ENCODE results near the gene SYCE3.

Gene SYCE3

DNA sequence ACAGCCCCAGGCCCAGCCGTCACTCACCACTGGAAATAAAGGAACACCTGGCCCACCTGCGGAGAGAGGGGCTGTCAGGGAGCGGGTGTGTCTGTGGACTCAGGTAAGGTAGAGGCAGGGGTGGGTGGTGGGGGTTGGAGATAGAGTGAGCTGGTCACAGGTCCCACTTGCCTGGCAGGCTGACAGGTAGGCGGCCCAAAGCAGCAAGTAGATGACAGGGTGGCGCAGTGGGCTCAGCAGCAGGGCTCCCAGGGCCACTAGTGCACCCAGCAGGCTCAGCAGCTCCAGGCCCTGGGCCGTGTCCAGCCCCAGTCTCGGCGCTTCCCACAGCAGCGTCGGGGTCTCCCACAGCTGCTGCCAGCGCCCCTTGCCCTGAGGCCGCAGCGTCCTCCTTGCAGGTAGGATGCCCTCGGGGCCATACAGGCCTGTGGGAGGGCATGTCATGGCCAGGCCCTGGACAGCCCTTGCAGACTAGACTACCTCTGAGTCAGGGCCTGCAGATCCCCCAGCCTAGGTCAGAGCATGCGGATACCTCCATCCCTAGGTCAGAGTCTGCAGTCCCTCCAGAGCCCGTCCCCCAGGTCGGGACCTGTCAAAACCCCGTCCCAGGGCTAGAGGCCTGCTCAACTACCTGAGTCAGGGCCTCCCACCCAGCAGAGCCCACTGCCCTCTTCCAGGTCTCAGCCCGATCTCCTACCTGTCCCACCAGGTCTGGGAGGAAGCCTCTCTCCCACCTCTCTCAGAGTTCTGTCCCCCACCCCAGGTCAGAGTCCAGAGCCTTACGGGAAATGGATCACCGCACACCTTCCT is 55.9 kb downstream of the SYCE3 start:
- Histone ChIP-seq H3K9ac (ENCODE audit: low read depth, low read length) (peak overlapping the region; percentile 96), H3K9me3 (replicated peaks; ENCODE audit: low read length) (no peaks in the 10 kb centered on the region), H3K4me2 (ENCODE audit: low read length) (peak overlapping the region; percentile 100), H3K4me3 (ENCODE audit: low read length) (peak overlapping the region; percentile 92), H3K4me1 (ENCODE audit: control insufficient read depth, insufficient read depth, low read length) (peaks cover 17% of the 10 kb centered on the region), H3K36me3 (ENCODE audit: insufficient read depth, low read length) (peaks cover 25% of the 10 kb centered on the region), H3K27me3 (ENCODE audit: control insufficient read depth, insufficient read depth, low read length) (no peaks in the 10 kb centered on the region)

DNA sequence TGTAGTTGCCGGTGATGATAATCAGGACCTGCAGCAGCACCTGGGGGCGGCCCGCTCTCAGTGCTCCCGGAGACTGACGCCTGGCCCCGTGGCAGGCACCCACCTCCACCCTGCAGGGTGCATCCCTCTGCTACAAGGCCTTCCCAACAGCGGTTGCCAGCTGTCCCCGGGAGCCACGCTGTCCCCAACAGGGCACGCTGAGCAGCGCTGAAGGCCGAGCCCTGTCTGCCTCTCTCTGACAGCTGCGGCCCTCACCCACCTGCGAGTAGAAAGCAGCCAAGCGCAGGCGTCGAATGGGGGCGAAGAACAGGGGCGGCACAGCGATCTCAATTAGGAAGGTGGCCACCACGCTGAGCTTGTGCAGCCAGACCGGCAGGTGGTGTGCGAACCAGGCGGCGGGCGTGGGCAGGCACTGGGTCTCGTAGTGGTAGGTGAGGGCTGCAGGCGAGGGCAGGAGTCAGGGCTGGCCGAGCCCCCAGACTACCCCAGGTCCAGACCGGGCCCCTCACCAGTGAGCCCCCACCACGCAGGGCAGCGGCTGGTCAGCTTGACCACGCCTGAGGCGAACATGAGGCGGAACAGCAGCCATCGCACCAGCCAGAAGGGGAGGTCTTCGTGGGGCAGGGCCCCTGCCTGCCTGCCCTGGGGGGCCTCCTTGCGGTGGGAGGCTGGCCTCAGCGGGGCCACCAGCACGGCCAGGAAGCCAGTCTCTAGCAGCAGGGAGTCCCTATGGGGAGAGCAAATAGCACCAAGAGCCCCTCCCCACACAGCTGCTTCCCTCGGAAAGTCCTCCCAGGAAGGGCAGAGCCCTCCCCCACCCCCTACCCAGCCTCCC is 56.7 kb downstream of the SYCE3 start:
- Histone ChIP-seq H3K9me3 (replicated peaks; ENCODE audit: low read length) (no peaks in the 10 kb centered on the region), H3K36me3 (ENCODE audit: insufficient read depth, low read length) (peaks cover 25% of the 10 kb centered on the region), H3K27me3 (ENCODE audit: control insufficient read depth, insufficient read depth, low read length) (no peaks in the 10 kb centered on the region), H3K9ac (ENCODE audit: low read depth, low read length) (peak overlapping the region; percentile 96), H3K4me2 (ENCODE audit: low read length) (peak overlapping the region; percentile 100), H3K4me3 (ENCODE audit: low read length) (peak overlapping the region; percentile 92), H3K4me1 (ENCODE audit: control insufficient read depth, insufficient read depth, low read length) (peaks cover 17% of the 10 kb centered on the region)

DNA sequence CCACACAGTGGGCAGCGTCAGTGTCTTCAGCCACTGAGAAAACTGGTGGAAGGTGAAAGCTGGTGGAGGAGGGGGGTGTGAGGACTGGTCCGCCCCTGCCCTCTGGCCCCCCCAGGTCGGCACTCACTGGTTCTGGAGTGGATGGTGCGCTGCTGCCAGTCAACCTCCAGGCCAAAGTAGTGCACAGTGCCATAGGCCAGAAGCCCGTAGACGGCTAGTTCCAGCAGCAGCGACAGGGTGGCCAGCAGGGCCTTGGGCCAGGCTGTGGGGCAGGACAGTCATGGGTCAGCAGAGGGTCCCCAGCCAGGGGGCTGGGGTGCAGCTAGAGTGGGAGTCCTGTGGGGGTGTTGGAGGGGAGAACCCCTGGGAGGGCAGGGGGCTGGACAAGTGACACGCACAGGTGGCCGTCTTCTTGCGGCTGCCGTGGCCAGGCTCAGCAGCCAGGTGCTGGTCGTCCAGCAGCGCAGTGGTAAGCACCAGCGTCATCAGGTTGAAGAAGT is 57.4 kb downstream of the SYCE3 start:
- Histone ChIP-seq H3K4me2 (ENCODE audit: low read length) (no peak overlapping the region), H3K9me3 (replicated peaks; ENCODE audit: low read length) (no peaks in the 10 kb centered on the region), H3K9ac (ENCODE audit: low read depth, low read length) (no peak overlapping the region), H3K27me3 (ENCODE audit: control insufficient read depth, insufficient read depth, low read length) (no peaks in the 10 kb centered on the region), H3K4me1 (ENCODE audit: control insufficient read depth, insufficient read depth, low read length) (peaks cover 17% of the 10 kb centered on the region), H3K36me3 (ENCODE audit: insufficient read depth, low read length) (peaks cover 28% of the 10 kb centered on the region), H3K4me3 (ENCODE audit: low read length) (no peak overlapping the region)

DNA sequence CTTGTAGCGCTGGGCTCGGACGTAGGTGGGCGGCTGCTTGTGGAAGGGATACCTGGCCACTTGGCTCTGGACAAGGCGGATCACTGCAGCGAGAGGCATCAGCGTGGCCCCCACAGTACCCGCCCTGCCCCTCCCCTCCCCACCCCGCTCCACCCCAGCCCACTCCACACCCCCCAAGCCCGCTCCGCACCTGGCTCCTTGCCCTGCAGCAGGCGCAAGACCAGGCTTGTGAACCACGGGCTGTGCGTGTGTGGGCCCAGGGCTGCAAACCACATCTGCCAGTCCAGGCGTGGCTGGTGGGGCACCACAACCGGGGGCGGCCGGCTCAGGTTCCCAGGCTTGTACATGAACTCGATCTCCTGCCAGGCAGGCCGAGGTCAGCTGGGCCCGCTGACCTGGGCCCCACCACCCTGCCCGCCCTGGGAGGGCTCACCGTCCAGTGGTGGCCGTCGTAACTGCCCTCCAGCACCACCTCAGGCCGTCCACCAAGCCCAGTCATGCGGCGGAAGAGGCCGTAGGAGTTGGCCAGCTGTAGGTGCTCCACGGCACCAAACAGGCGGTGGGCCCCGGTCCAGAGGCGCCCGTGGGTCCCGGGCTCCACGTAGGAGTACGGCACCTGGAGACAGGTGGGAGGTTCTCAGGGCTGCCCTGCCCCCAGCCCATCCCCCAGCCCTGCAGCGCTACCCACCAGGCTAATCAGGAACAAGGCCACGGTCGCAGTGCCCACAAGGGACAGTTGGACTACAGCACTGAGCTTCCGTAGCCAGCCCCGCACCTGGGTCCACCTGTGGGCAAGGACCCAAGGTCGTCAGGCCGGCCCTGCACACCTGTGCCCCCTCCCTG is 58.1 kb downstream of the SYCE3 start:
- Histone ChIP-seq H3K4me1 (ENCODE audit: control insufficient read depth, insufficient read depth, low read length) (peaks cover 17% of the 10 kb centered on the region), H3K9me3 (replicated peaks; ENCODE audit: low read length) (no peaks in the 10 kb centered on the region), H3K4me2 (ENCODE audit: low read length) (no peak overlapping the region), H3K4me3 (ENCODE audit: low read length) (no peak overlapping the region), H3K36me3 (ENCODE audit: insufficient read depth, low read length) (peaks cover 28% of the 10 kb centered on the region), H3K9ac (ENCODE audit: low read depth, low read length) (no peak overlapping the region), H3K27me3 (ENCODE audit: control insufficient read depth, insufficient read depth, low read length) (no peaks in the 10 kb centered on the region)

GRCh38 chr22:50503475-50504145 is 59.1 kb downstream of the SYCE3 start:
- Histone ChIP-seq H3K4me3 (ENCODE audit: low read length) (no peak overlapping the region), H3K36me3 (ENCODE audit: insufficient read depth, low read length) (peaks cover 28% of the 10 kb centered on the region), H3K27me3 (ENCODE audit: control insufficient read depth, insufficient read depth, low read length) (no peaks in the 10 kb centered on the region), H3K9me3 (replicated peaks; ENCODE audit: low read length) (no peaks in the 10 kb centered on the region), H3K4me1 (ENCODE audit: control insufficient read depth, insufficient read depth, low read length) (peaks cover 7% of the 10 kb centered on the region), H3K4me2 (ENCODE audit: low read length) (no peak overlapping the region), H3K9ac (ENCODE audit: low read depth, low read length) (no peak overlapping the region)

- H3K27me3 ChIP-seq (ENCODE audit: control insufficient read depth, insufficient read depth, low read length) = no peaks in the 10 kb centered on the region
- no peak overlapping the region for H3K4me2 ChIP-seq (ENCODE audit: low read length)
- H3K9me3 ChIP-seq (replicated peaks; ENCODE audit: low read length) = no peaks in the 10 kb centered on the region
- peaks cover 6% of the 10 kb centered on the region for H3K4me1 ChIP-seq (ENCODE audit: control insufficient read depth, insufficient read depth, low read length)
- peaks cover 28% of the 10 kb centered on the region for H3K36me3 ChIP-seq (ENCODE audit: insufficient read depth, low read length)
- no peak overlapping the region for H3K4me3 ChIP-seq (ENCODE audit: low read length)
- no peak overlapping the region for H3K9ac ChIP-seq (ENCODE audit: low read depth, low read length)
These were observed 59.9 kb downstream of the SYCE3 start for GRCh38 chr22:50502628-50503474.

DNA sequence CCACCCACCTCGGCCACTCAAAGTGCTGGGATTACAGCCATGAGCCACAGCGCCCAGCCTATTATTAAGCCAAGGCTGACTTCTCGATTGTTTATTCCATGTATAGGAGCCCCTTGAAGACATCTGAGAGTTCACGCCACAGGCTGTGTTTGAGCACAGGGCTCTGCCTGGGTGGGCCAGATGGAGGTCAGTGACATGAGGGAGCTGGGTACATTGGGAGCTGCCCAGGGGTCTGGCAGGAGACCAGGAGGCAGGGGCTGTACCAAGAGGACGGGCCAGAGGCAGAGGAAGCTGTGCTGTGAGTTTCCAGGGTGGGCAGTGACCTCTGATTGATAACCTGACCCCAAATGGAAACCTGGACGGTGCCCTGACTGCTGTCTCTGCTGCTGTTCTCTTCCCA is 60.6 kb downstream of the SYCE3 start:
- Histone ChIP-seq H3K9ac (ENCODE audit: low read depth, low read length) (no peak overlapping the region), H3K4me1 (ENCODE audit: control insufficient read depth, insufficient read depth, low read length) (peaks cover 6% of the 10 kb centered on the region), H3K9me3 (replicated peaks; ENCODE audit: low read length) (no peaks in the 10 kb centered on the region), H3K36me3 (ENCODE audit: insufficient read depth, low read length) (peaks cover 28% of the 10 kb centered on the region), H3K4me2 (ENCODE audit: low read length) (no peak overlapping the region), H3K4me3 (ENCODE audit: low read length) (no peak overlapping the region), H3K27me3 (ENCODE audit: control insufficient read depth, insufficient read depth, low read length) (no peaks in the 10 kb centered on the region)

Measured in skeletal muscle satellite cell (primary cell).